Hepatocyte (in vitro differentiated cells): ENCODE measurements around the gene BCLAF1.

ENCODE experiments used
- EZH2 ChIP-seq: fragments of 200-600 bp; sonication (generic); IDR thresholded peaks from 2 replicates; pipeline ENCODE4 v1.6.1; 2016; ENCODE audit warnings: antibody characterized with exemption, mild to moderate bottlenecking, borderline replicate concordance
- EZH2phosphoT487 ChIP-seq: fragments of 200-600 bp; sonication (generic); IDR thresholded peaks from one replicate; pipeline ENCODE4 v1.6.1; 2018; ENCODE audit warnings: antibody characterized with exemption, mild to moderate bottlenecking, low read depth, moderate library complexity; ENCODE audit not compliant: unreplicated experiment, severe bottlenecking
- TF ChIP-seq, protein P1 (sequence below): fragments of 200-600 bp; sonication (generic); IDR thresholded peaks from 2 replicates; pipeline ENCODE4 v1.5.1; 2016; ENCODE audit warnings: antibody characterized with exemption, mild to moderate bottlenecking; ENCODE audit not compliant: poor library complexity

GRCh38 chr6:136282906-136283305, 6.7 kb downstream of the BCLAF1 start:
- TF ChIP-seq, protein P1, sequence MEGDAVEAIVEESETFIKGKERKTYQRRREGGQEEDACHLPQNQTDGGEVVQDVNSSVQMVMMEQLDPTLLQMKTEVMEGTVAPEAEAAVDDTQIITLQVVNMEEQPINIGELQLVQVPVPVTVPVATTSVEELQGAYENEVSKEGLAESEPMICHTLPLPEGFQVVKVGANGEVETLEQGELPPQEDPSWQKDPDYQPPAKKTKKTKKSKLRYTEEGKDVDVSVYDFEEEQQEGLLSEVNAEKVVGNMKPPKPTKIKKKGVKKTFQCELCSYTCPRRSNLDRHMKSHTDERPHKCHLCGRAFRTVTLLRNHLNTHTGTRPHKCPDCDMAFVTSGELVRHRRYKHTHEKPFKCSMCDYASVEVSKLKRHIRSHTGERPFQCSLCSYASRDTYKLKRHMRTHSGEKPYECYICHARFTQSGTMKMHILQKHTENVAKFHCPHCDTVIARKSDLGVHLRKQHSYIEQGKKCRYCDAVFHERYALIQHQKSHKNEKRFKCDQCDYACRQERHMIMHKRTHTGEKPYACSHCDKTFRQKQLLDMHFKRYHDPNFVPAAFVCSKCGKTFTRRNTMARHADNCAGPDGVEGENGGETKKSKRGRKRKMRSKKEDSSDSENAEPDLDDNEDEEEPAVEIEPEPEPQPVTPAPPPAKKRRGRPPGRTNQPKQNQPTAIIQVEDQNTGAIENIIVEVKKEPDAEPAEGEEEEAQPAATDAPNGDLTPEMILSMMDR = no peak
- TF ChIP-seq EZH2phosphoT487 (no peak), EZH2 (no peak)
